Renal pelvis (tissue), 4 donors: ENCODE measurements around the gene CDC42SE1. TPM values are rescaled to one million over a fixed set of nuclear protein-coding genes. Genes with fewer than 3 reads are reported as not detected.

Source experiments
- DNase-seq: peaks from one replicate; pipeline ENCODE4 v3.0.0-alpha.2; 2013
- polyA plus RNA-seq, 3 donors: library from polyadenylated mRNA; unstranded; fragments of 120-200 nt; gene quantifications; one replicate each; pipeline ENCODE4 v1.2.1, GENCODE V29; 2013; ENCODE audit not compliant: insufficient read length in 3 of 3

Gene CDC42SE1
- polyA plus RNA-seq, 3 donors = 68.5 to 89.0 (median 80.4) TPM

DNA sequence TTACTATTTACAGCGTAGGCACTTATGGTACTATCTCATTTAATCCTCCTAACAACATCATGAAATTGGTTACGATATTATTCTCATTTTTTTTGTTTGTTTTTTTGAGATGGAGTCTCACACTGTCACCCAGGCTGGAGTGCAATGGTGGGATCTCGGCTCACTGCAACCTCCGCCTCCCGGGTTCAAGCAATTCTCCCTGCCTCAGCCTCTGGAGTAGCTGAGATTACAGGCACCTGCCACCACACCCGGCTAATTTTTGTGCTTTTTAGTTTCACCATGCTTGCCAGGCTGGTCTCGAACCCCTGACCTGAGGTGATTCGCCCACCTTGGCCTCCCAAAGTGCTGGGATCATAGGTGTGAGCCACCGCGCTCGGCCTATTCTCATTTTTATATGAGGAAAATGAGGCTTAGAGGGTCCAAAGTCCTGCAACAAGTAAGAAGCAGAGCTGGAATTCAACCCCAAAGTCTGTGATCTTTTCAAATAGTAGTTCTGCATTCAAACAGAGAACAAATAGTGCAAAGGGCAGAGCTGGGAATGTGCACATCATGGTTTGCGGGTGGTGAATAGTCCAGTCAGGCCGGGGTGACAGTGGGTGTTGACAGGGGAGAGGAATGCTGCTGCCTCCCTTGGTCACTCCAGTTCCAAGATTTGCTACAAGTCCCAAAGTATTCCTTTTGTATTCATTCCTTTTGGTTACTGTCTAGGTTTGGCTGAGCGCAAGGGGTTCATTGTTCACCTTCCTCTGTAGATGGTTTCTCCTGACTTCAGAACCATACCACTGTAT, 46.5 kb downstream of the CDC42SE1 start:
- no peak for DNase-seq

DNA sequence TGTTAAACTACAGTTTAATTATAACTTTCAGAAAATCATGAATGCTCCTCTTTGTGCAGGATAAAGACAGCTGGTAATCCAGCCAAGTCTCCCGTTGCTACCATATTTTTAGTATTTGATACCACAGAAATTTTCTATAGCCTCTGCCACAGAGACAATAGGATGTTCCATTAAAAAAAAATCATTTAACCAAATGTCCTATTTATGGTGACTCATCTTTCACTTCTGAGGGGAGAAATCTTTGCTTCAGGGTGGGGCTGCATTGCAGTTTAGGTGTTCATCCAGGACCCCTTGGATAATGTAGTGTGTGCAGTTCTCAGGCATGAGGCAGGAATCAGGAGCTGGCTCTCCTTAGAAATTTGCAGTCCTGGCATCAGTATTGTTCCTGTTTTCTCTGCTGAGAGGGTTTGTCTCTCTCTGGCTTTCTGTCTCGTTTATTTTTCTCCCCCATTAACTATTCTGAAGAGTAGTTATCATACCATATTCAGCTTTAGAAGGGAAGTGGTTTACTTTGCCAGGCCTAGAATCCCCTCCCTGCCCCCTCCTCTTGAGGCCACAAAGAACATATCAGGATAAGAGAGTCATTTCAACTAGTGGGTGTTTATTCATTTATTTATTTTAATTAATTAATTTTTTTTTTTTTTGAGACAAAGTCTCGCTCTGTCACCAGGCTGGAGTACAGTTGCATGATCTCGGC, 48.1 kb downstream of the CDC42SE1 start:
- DNase-seq = no peak

DNA sequence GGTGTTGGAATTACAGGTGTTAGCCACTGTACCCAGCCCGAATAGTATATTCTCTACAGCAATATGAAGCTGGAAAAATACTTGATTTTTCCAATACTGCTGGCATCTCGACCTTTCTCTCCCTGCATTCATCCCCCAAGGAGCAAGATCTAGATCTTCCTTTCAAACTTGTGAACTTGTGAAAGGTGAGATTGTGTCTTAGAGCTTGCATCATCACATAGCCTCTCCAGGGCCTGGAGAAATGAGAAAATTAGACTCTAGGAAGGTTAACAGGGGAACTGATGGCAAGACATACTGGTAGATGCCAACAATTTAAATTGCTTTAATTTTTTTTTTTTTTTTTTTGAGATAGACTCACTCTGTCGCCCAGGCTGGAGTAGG, 49.1 kb downstream of the CDC42SE1 start:
- DNase-seq = no peak

DNA sequence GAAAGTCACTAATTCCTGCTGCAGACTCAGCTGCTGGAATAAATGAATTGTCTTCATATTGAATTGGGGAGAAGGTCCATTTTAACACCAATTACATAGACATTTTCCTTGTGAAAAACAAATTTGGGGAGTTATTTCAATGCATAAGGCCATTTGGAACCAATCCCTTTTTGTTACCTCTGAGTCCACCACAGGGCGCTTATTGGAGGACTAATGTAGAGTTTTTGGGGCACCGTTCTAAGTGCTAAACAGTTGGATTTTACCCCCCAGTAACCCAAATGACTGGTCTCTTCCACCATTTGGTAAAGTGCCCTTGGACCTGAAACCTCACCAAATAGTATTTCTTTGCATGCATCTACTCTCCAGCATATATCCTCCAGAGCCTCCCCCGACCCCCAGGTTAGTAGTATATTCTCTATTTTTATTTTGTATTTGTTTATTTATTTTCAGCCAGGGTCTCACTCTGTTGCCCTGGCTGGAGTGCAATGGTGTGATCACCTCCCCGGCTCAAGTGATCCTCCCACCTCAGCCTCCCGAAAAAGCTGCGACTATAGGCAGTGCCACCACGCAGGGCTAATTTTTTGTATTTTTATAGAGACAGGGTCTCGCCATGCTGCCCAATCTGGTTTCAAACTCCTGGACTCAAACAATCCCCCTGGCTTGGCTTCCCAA, 49.6 kb downstream of the CDC42SE1 start:
- DNase-seq = no peak

DNA sequence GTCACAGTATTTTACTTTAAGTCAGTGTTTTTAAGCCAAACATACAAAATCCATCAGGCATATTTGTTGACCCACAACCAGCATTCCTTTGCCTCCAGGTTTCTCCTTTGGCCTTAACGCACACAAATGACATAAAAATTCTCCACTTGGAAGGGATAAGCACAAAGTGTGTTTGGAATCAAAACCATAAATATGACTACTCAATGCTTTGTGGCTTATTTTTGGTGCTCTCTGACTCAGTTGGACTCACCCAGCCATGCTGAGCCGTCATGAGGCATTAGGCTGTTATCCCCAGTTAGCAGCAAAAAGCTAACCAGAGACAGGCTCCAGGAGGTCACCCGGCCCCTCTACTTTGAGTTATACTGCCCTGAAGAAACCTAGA, 50.2 kb downstream of the CDC42SE1 start:
- no peak for DNase-seq

DNA sequence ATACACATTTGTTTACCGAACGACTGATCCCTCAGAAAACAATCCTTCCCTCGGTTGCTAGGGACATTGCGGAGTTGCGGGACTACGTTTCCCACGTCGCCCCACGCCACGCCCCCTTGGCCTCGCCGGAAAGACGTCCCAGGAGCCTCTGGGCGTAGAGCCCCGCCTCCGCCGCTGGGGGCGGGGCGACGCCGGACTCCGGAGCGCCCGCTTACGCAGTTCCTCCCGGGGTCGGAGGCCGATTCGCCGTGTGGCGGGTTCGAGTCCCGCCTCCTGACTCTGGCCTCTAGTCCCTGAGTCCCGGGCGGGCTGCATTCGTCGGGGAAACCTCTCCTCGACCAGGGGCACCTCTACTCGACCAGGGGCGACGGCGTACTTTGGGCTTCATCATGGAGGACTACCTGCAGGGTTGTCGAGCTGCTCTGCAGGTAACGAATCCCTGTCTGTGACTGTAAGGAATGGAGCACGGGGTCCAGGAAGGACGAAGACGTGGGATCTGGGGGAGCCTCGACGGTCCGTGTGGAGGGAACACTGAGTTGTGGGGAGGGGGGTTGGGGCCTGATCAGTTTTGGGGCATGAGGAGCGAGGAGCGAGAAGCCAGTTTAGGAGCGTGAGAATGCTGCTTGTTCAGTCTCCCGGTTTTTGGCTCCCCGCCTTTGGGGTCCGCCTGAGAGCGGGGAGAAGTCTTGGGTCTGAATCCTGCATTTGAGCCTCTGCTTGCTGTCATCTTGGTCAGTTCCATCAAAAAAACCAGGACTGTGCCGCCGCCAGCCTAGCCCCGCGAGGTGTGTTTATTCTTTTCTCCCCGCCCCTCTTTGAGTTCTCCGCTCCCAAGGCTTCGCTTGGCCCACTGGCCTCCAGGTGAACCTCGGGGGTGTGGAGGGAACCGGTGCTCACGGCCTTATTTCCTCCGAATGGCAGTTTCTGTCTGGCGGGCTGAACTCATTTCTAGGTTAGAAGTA, 50.9 kb downstream of the CDC42SE1 start, which contains the start of gene PRUNE1:
PRUNE1 (plus strand) TSS at position 206 of the 962 bp plus-strand sequence; CDS start at position 390, 184 bp downstream.
- peak; percentile 97 for DNase-seq

DNA sequence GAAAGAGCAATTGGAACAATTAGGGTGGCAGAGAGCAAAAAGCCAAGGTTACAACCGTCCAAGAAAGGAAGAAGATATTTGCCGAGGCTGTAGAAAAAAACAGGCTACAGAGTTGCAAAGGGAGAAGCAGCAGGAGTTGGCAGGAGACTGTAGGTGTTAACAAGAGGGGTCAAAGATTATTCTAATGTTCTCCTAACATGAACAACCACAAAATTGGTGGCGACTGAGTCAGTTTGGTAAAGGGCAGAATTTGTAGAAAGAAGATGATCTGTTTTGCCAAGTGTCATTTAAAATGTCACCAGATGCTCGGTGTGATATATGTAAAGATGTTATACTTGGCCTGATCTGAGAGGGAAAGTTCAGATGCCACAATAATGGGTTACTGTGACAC, 51.6 kb downstream of the CDC42SE1 start:
- DNase-seq = no peak

DNA sequence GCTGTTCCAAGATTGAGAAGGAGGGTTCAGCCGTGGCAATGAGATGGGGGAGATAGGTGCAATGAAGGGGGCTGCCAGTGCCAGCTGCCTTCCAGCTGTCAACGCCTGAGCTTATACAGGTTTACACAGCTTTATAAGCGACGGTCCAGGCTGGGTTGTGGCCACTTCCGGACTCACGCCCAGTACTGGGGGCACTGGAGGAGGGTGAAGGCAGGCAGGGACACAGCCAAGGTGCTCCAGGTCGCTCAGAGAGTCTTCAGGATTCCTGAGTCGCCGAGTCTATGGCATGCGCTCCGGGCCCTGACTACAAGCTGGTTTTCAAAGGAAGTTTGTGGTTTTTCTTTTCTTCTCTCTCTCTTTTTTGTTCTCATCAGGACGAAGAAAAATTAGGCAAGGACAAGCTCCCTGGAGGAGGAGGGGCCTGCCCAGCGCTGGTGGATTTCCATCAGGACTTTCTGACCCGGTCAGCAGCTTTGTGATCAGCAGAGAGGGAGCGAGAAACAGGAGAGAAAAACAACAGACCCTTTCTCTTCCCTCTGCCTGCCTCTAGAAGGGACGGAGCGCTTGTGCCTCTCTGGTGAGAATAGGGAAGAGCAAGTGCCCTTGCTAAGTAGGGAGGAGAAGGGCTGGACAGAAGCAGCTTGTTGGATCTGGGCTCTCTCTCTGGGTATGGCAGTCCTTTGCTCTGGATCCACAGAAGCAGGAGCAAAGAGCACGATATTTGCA, 52.9 kb downstream of the CDC42SE1 start, which contains the start of gene MINDY1:
MINDY1 (minus strand) TSS at position 576 of the 726 bp plus-strand sequence. CDS start 4,285 bp downstream, outside the sequence.
- peak; percentile 87 for DNase-seq

DNA sequence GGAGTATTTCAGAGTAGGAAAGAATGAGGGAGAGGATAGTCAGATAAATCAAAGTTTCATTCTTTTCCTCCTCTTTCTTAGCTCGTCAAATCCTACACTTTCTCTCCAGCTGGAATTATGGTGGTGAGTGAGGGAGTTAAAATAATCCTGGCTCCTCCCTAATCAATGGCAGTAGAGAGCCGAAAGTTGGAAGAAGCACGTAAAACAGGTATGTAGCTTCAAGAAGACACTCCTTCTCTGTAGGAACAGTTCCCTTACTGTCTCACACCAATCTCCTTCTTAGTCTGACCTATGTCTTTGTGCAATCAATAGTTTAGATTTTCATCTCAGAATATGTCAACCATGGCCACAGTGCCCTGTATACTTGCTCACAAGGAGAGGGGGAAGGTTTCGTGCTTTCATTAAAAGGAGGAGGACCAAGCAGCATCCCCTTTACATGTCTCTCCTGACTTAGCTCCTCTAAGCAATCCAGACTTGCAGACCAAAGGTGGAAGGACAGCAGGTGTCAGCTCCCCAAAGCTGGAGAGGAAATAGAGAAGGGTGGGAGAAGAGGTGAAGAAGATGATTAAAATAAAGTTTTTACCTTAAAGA, 53.6 kb downstream of the CDC42SE1 start:
- no peak for DNase-seq

DNA sequence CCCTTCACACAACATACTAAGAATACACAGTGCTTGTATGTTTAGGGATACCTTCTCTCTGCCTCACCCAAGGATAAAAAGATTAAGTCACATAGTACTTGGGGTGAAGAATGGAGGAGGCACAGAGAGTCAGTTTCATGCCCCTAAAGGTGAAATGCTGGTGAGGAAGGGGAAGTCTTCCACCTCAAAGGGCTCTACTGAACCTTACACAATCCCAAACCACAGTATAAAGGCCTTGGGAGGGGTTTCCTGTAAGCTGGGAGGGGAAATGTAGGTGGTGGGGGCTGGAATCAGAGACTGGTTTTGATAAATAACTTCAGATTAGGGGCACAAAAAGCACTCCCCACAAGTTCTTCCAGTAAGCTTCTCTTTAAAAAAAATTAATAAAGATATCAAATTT, 56.2 kb downstream of the CDC42SE1 start:
- DNase-seq = no peak

DNA sequence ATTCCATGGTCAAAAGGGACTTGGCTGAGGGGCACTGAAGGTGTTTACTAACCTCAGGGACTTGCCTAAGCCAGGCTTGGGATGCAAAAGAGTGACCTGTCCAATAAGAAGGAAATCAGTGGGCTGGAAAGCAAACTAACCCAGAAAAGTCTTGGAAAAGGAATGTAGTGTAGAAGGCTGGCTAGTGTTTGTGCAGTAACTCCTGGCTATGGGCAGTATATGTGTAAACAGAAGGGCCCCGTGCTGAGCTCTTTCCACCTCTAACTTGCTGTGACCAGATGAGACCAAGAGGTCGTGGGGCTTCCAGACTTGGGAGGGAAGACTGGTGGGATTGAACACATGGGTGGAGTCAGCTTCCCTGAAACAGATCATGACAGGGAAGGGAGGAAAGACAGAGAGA, 56.8 kb downstream of the CDC42SE1 start:
- no peak for DNase-seq

DNA sequence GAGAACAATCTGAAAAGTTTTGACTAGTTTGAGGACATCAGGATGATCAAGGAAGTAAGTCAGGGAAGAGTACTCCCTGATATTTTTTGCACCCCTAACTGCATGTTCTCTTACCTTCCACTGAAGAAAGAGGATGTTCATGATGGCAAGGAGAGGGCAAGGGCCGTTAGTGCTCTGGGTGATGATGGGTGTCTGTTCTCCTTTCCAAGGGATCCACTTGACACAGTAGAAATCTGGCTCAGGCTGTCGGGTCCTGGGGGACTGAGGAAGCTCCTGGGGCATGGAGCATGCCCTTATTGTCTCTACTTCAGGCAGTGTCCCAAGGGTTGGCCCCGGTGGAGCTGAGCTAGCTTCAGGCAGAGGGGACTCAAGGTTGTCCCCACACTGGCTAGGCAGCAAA, 57.4 kb downstream of the CDC42SE1 start:
- no peak for DNase-seq

DNA sequence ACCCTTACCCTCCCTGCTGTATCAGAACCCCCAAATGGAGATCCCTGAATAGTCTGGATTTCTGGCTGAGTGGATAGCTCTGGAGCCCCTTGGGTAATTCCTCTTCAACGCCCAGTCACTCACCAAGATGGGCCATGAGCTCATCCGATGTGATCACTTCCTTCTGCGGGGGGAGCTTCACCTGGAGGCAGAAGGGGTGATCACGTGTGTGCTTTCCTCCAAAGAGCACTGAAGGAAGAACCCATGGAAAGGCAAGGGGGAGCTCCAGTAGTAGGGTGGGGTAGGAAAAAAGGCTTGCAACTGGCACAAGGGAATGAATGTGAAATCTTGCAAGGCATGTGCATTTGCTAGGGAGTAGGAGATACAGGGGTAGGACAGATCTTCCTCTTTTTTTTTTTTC, 57.8 kb downstream of the CDC42SE1 start:
- DNase-seq = no peak

Other genes with a start within 250 kb of the CDC42SE1 start
- 10 to 100 TPM; 49.5 to 65.4 (median 54.8) TPM for gene ARNT, start 183.0 kb downstream of the CDC42SE1 start, polyA plus RNA-seq
- gene CTXND2, start 172.5 kb downstream of the CDC42SE1 start, polyA plus RNA-seq = under 1 TPM in 1 of 3 donors, not detected in 2; 0.27 TPM
- gene SETDB1, start 133.3 kb downstream of the CDC42SE1 start, polyA plus RNA-seq = 10 to 100 TPM; 69.0 to 96.6 (median 92.2) TPM
- 100 to 1,000 TPM; 300 to 329 (median 318) TPM for gene CERS2, start 84.8 kb downstream of the CDC42SE1 start, polyA plus RNA-seq
- 10 to 100 TPM; 12.8 to 23.1 (median 17.9) TPM for gene ANXA9, start 77.3 kb downstream of the CDC42SE1 start, polyA plus RNA-seq
- gene MINDY1, start 52.7 kb downstream of the CDC42SE1 start, polyA plus RNA-seq = 10 to 100 TPM; 39.6 to 57.0 (median 54.9) TPM
- gene PRUNE1, start 51.2 kb downstream of the CDC42SE1 start, polyA plus RNA-seq = 10 to 100 TPM; 41.9 to 45.8 (median 43.7) TPM
- 1 to 10 TPM; 1.9 to 5.9 (median 4.6) TPM for gene BNIPL, start 23.0 kb downstream of the CDC42SE1 start, polyA plus RNA-seq
- gene C1orf56, start 11.9 kb downstream of the CDC42SE1 start, polyA plus RNA-seq = 10 to 100 TPM; 10.2 to 14.1 (median 11.8) TPM
- 10 to 100 TPM; 23.9 to 24.4 (median 23.9) TPM for gene MLLT11, start 775 bp upstream of the CDC42SE1 start, polyA plus RNA-seq
- 10 to 100 TPM in 2 of 3 donors, 1 to 10 TPM in 1; 9.1 to 17.5 (median 14.7) TPM for gene GABPB2, start 11.1 kb upstream of the CDC42SE1 start, polyA plus RNA-seq
- gene SEMA6C, start 87.0 kb upstream of the CDC42SE1 start, polyA plus RNA-seq = 10 to 100 TPM; 27.5 to 37.6 (median 33.3) TPM
- 1 to 10 TPM; 1.2 to 2.1 (median 1.3) TPM for gene TNFAIP8L2, start 97.0 kb upstream of the CDC42SE1 start, polyA plus RNA-seq
- 10 to 100 TPM; 16.5 to 17.3 (median 16.7) TPM for gene LYSMD1, start 106.3 kb upstream of the CDC42SE1 start, polyA plus RNA-seq
- gene SCNM1, start 106.5 kb upstream of the CDC42SE1 start, polyA plus RNA-seq = 10 to 100 TPM; 41.1 to 45.6 (median 45.2) TPM
- gene TMOD4, start 116.4 kb upstream of the CDC42SE1 start, polyA plus RNA-seq = 1 to 10 TPM; 1.1 to 2.4 (median 1.5) TPM
- gene VPS72, start 130.6 kb upstream of the CDC42SE1 start, polyA plus RNA-seq = 10 to 100 TPM; 72.3 to 75.9 (median 73.5) TPM
- gene PIP5K1A, start 138.9 kb upstream of the CDC42SE1 start, polyA plus RNA-seq = 10 to 100 TPM; 61.7 to 89.4 (median 74.3) TPM
- 100 to 1,000 TPM; 166 to 188 (median 183) TPM for gene PSMD4, start 195.1 kb upstream of the CDC42SE1 start, polyA plus RNA-seq
- 10 to 100 TPM; 25.2 to 30.0 (median 27.5) TPM for gene ZNF687, start 222.7 kb upstream of the CDC42SE1 start, polyA plus RNA-seq